Activated CD4-positive, alpha-beta memory T cell treated with anti-CD3 and anti-CD28 coated beads for 36 hours (primary cell): ENCODE results near the gene KCTD18. TPM values are rescaled to one million over a fixed set of nuclear protein-coding genes. Genes with fewer than 3 reads are reported as not detected.

Source experiments
- CTCF ChIA-PET: fragments of 350-600 bp; sonication (Branson Sonifier 250); formaldehyde crosslinking; loops from one replicate; lab custom pipeline; 2021; ENCODE audit warnings: antibody characterized with exemption, inconsistent platforms; lab: Charles Lee
- POLR2A ChIA-PET: fragments of 350-600 bp; sonication (Branson Sonifier 250); formaldehyde crosslinking; loops from one replicate; lab custom pipeline; 2021; ENCODE audit warnings: antibody characterized with exemption; lab: Charles Lee
- DNase-seq: peaks from one replicate; pipeline ENCODE4 v3.0.0-alpha.2; 2020
- H3K27ac Mint-ChIP-seq: one replicate; pipeline ENCODE4 v1.8.0; 2021; ENCODE audit warnings: mixed read lengths
- H3K27me3 Mint-ChIP-seq: one replicate; pipeline ENCODE4 v1.8.0; 2021; ENCODE audit warnings: mixed read lengths
- H3K36me3 Mint-ChIP-seq: one replicate; pipeline ENCODE4 v1.8.0; 2021; ENCODE audit warnings: mixed read lengths
- H3K4me1 Mint-ChIP-seq: one replicate; pipeline ENCODE4 v1.8.0; 2021; ENCODE audit warnings: low read depth, mixed read lengths
- H3K4me3 Mint-ChIP-seq: one replicate; pipeline ENCODE4 v1.8.0; 2021; ENCODE audit warnings: mild to moderate bottlenecking, mixed read lengths
- H3K9me3 Mint-ChIP-seq: one replicate; pipeline ENCODE4 v1.8.0; 2021; ENCODE audit warnings: mixed read lengths
- intact Hi-C: fragments of 100-400 bp; cut with micrococcal nuclease; formaldehyde crosslinking; loops from one replicate; pipeline ENCODE4 v1.15.1; 2023
- total RNA-seq, 2 experiments: library from RNA; stranded (reverse); gene quantifications; one replicate each; pipeline ENCODE4 v1.2.3, GENCODE V29; 2021

Gene KCTD18
- total RNA-seq, 2 experiments from 2014 or later: 13.8 to 14.9 TPM

- Mint-ChIP-seq H3K4me3 (no peak overlapping the region), H3K27ac (no peak overlapping the region), H3K4me1 (peaks cover 10% of the 10 kb centered on the region), H3K9me3 (no peaks in the 10 kb centered on the region), H3K36me3 (peaks cover 6% of the 10 kb centered on the region), H3K27me3 (no peaks in the 10 kb centered on the region)
- ChIA-PET POLR2A (interaction anchor here (1.2 kb wide), 1 partner anchor 37 kb away, joined by 3 read pairs; no protein-coding TSS in a partner anchor), CTCF (interaction anchor here (0.6 to 7.9 kb wide), 12 partner anchors 8 to 693 kb away, joined by 3 to 49 read pairs (median 4); partner anchors contain the start of gene SGO2)
- intact Hi-C loops: loop anchor here (10.0 kb wide), 1 partner anchor 290 kb away; no protein-coding TSS in a partner anchor
- no peak for DNase-seq
Observed at GRCh38 chr2:200484934-200485333, 24.9 kb downstream of the KCTD18 start.

GRCh38 chr2:200483729-200484198 lies 26.1 kb downstream of the KCTD18 start:
- no peak overlapping the region for H3K4me3 Mint-ChIP-seq
- peak; percentile 66 for DNase-seq
- H3K27ac Mint-ChIP-seq: no peak overlapping the region
- no peaks in the 10 kb centered on the region for H3K36me3 Mint-ChIP-seq
- H3K27me3 Mint-ChIP-seq: no peaks in the 10 kb centered on the region
- peaks cover 18% of the 10 kb centered on the region for H3K4me1 Mint-ChIP-seq
- intact Hi-C loops: loop anchor here (10.0 kb wide), 1 partner anchor 289 kb away; no protein-coding TSS in a partner anchor
- ChIA-PET CTCF (interaction anchor here (0.6 to 7.9 kb wide), 21 partner anchors 9 to 694 kb away, joined by 3 to 49 read pairs (median 4); partner anchors contain the start of genes KCTD18, SGO2 and SPATS2L), POLR2A (interaction anchor here (0.6 to 1.2 kb wide), 2 partner anchors 38 to 494 kb away, joined by 3 read pairs; no protein-coding TSS in a partner anchor)
- no peaks in the 10 kb centered on the region for H3K9me3 Mint-ChIP-seq

- no peaks in the 10 kb centered on the region for H3K36me3 Mint-ChIP-seq
- intact Hi-C loops: loop anchor here (10.0 kb wide), 1 partner anchor 287 kb away; no protein-coding TSS in a partner anchor
- peaks cover 18% of the 10 kb centered on the region for H3K4me1 Mint-ChIP-seq
- H3K27ac Mint-ChIP-seq: no peak overlapping the region
- no peak for DNase-seq
- ChIA-PET POLR2A (interaction anchor here (1.3 kb wide), 1 partner anchor 16 kb away, joined by 3 read pairs; no protein-coding TSS in a partner anchor), CTCF (interaction anchor here (0.8 to 7.9 kb wide), 17 partner anchors 12 to 511 kb away, joined by 3 to 49 read pairs (median 7); partner anchors contain the start of genes KCTD18 and SGO2)
- no peaks in the 10 kb centered on the region for H3K27me3 Mint-ChIP-seq
- no peak overlapping the region for H3K4me3 Mint-ChIP-seq
- no peaks in the 10 kb centered on the region for H3K9me3 Mint-ChIP-seq
Observed at GRCh38 chr2:200482194-200482593, 27.7 kb downstream of the KCTD18 start.

- intact Hi-C loops: loop anchor here (2.0 to 10.0 kb wide), 2 partner anchors 223 to 285 kb away; no protein-coding TSS in a partner anchor
- Mint-ChIP-seq H3K27ac (peak overlapping the region; percentile 31), H3K9me3 (no peaks in the 10 kb centered on the region), H3K4me3 (no peak overlapping the region), H3K27me3 (no peaks in the 10 kb centered on the region), H3K36me3 (no peaks in the 10 kb centered on the region), H3K4me1 (peaks cover 18% of the 10 kb centered on the region)
- POLR2A ChIA-PET: interaction anchor here (1.5 kb wide), 1 partner anchor 25 kb away, joined by 3 read pairs; no protein-coding TSS in a partner anchor
- DNase-seq: no peak
- CTCF ChIA-PET: interaction anchor here (0.8 to 7.9 kb wide), 8 partner anchors 9 to 506 kb away, joined by 3 to 49 read pairs (median 10); partner anchors contain the start of gene SGO2
Observed at GRCh38 chr2:200479692-200480265, 30.1 kb downstream of the KCTD18 start.

GRCh38 chr2:200477667-200478131 lies 32.2 kb downstream of the KCTD18 start:
- H3K4me3 Mint-ChIP-seq: no peak overlapping the region
- intact Hi-C loops: no loop called here
- ChIA-PET POLR2A (no interaction called here), CTCF (no interaction called here)
- H3K36me3 Mint-ChIP-seq: no peaks in the 10 kb centered on the region
- no peaks in the 10 kb centered on the region for H3K9me3 Mint-ChIP-seq
- DNase-seq: no peak
- no peaks in the 10 kb centered on the region for H3K27me3 Mint-ChIP-seq
- H3K27ac Mint-ChIP-seq: no peak overlapping the region
- peaks cover 18% of the 10 kb centered on the region for H3K4me1 Mint-ChIP-seq

- H3K27ac Mint-ChIP-seq: no peak overlapping the region
- H3K4me3 Mint-ChIP-seq: no peak overlapping the region
- no peaks in the 10 kb centered on the region for H3K27me3 Mint-ChIP-seq
- ChIA-PET CTCF (interaction anchor here (0.7 to 1.2 kb wide), 2 partner anchors 497 to 498 kb away, joined by 3 to 5 read pairs; no protein-coding TSS in a partner anchor), POLR2A (no interaction called here)
- no peak for DNase-seq
- peaks cover 18% of the 10 kb centered on the region for H3K4me1 Mint-ChIP-seq
- intact Hi-C loops: no loop called here
- no peaks in the 10 kb centered on the region for H3K36me3 Mint-ChIP-seq
- no peaks in the 10 kb centered on the region for H3K9me3 Mint-ChIP-seq
Observed at GRCh38 chr2:200476836-200477235, 33.0 kb downstream of the KCTD18 start.

GRCh38 chr2:200475795-200476194 lies 34.1 kb downstream of the KCTD18 start:
- intact Hi-C loops: no loop called here
- CTCF ChIA-PET: interaction anchor here (1.1 to 1.5 kb wide), 3 partner anchors 491 to 502 kb away, joined by 3 to 6 read pairs (median 5); no protein-coding TSS in a partner anchor
- H3K27ac Mint-ChIP-seq: no peak overlapping the region
- peaks cover 3% of the 10 kb centered on the region for H3K36me3 Mint-ChIP-seq
- H3K4me1 Mint-ChIP-seq: peaks cover 19% of the 10 kb centered on the region
- H3K9me3 Mint-ChIP-seq: no peaks in the 10 kb centered on the region
- H3K27me3 Mint-ChIP-seq: no peaks in the 10 kb centered on the region
- no peak for DNase-seq
- POLR2A ChIA-PET: no interaction called here
- H3K4me3 Mint-ChIP-seq: no peak overlapping the region

GRCh38 chr2:200472853-200473464 lies 36.9 kb downstream of the KCTD18 start:
- DNase-seq: no peak
- POLR2A ChIA-PET: no interaction called here
- Mint-ChIP-seq H3K36me3 (peaks cover 3% of the 10 kb centered on the region), H3K4me1 (peaks cover 20% of the 10 kb centered on the region), H3K9me3 (no peaks in the 10 kb centered on the region), H3K27ac (no peak overlapping the region), H3K27me3 (no peaks in the 10 kb centered on the region), H3K4me3 (no peak overlapping the region)
- CTCF ChIA-PET: interaction anchor here (0.9 to 6.1 kb wide), 7 partner anchors 8 to 494 kb away, joined by 3 to 37 read pairs (median 4); no protein-coding TSS in a partner anchor
- intact Hi-C loops: no loop called here

GRCh38 chr2:200471928-200472645 lies 37.8 kb downstream of the KCTD18 start:
- Mint-ChIP-seq H3K4me3 (no peak overlapping the region), H3K4me1 (peaks cover 29% of the 10 kb centered on the region), H3K36me3 (peaks cover 3% of the 10 kb centered on the region), H3K9me3 (no peaks in the 10 kb centered on the region), H3K27ac (no peak overlapping the region), H3K27me3 (no peaks in the 10 kb centered on the region)
- CTCF ChIA-PET: interaction anchor here (0.6 to 6.1 kb wide), 15 partner anchors 9 to 493 kb away, joined by 3 to 37 read pairs (median 4); partner anchors contain the start of gene SPATS2L
- POLR2A ChIA-PET: interaction anchor here (0.6 to 1.4 kb wide), 2 partner anchors 17 to 789 kb away, joined by 3 to 5 read pairs; no protein-coding TSS in a partner anchor
- intact Hi-C loops: loop anchor here (1.0 kb wide), 1 partner anchor 492 kb away; no protein-coding TSS in a partner anchor
- DNase-seq: no peak

- intact Hi-C loops: loop anchor here (1.0 kb wide), 1 partner anchor 491 kb away; no protein-coding TSS in a partner anchor
- DNase-seq: peak; percentile 63
- no peak overlapping the region for H3K4me3 Mint-ChIP-seq
- ChIA-PET CTCF (interaction anchor here (0.6 to 6.1 kb wide), 17 partner anchors 10 to 492 kb away, joined by 3 to 37 read pairs (median 4); partner anchors contain the start of gene SPATS2L), POLR2A (interaction anchor here (0.6 to 1.4 kb wide), 2 partner anchors 17 to 790 kb away, joined by 3 to 5 read pairs; no protein-coding TSS in a partner anchor)
- H3K36me3 Mint-ChIP-seq: peaks cover 3% of the 10 kb centered on the region
- peaks cover 35% of the 10 kb centered on the region for H3K4me1 Mint-ChIP-seq
- H3K27me3 Mint-ChIP-seq: no peaks in the 10 kb centered on the region
- no peaks in the 10 kb centered on the region for H3K9me3 Mint-ChIP-seq
- no peak overlapping the region for H3K27ac Mint-ChIP-seq
Observed at GRCh38 chr2:200471324-200471848, 38.5 kb downstream of the KCTD18 start.
